GM19463 (cell line): ENCODE results near the gene SLC39A9.

Experiments
- ATAC-seq: cut with Tn5 transposase; IDR thresholded peaks from one replicate; pipeline ENCODE4 v1.9.1; 2021; ENCODE audit warnings: mild to moderate bottlenecking, moderate library complexity; ENCODE audit not compliant: unreplicated experiment

Gene SLC39A9, protein sequence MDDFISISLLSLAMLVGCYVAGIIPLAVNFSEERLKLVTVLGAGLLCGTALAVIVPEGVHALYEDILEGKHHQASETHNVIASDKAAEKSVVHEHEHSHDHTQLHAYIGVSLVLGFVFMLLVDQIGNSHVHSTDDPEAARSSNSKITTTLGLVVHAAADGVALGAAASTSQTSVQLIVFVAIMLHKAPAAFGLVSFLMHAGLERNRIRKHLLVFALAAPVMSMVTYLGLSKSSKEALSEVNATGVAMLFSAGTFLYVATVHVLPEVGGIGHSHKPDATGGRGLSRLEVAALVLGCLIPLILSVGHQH

DNA sequence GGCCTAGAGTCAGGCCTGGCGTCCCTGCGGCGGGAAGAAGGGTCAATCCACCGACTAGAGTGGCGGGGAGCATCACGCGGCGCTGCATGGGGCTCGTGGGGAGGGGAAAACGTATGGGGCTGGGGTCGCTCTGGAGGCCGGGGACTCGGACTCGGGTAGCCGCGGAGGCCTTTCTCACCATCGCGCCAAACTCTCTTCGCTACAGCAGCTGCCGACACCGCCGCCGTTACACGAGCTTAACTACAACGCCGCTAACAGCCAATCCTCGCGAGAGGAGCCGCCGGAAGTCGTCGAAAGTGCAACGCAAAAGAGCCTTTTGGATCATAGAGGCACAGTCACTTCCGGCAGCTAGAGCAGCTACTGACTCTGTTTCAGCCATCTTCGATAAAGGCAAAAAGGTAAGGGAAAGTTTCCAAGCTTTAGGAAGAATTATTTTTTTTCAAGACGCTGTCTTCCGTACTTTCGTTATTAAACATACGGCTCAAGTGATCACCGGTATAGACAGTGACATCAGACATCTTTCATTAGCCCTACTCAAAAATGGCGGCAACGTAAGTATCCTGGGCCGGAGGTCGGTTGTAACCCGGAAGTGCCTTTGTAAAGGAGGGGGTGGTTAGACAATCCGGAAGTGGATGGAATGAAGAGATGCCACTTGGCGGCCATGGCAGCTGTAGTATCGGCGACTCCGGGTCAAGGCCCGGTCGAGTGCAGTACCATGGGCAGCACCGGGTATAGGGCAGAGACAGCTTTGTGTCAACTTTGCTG, at the start of gene SLC39A9, which contains the start of gene ERH:
TSS of gene SLC39A9 (plus strand) at position 640 of the 765 bp plus-strand sequence. CDS start 678 bp downstream, outside the sequence.
TSS of gene ERH (minus strand) at position 247 of the 765 bp plus-strand sequence. CDS start at position 181, 66 bp downstream.
- peak; percentile 88 for ATAC-seq

- ATAC-seq: no peak
Observed at GRCh38 chr14:69349091-69349777, 49.3 kb upstream of the SLC39A9 start.

DNA sequence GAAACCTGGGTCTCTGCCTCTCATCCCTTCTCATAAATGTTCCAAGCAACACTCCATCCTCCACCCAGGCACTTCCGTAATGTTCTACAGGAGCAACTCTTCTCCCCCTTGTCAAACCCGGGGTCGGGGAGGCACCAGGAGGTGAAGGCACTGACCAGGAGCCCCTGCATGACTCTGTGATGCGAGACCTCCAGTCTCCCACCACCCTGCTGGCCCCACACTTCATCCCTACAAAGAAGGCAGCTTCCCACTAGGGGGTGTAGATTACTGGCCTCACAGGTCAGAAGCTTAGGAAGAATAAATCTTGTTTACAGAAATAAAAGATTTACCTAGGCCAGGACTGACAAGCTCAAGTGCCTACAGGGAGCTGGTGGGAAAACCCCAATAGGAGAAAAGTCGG, 47.6 kb upstream of the SLC39A9 start:
- ATAC-seq: no peak

GRCh38 chr14:69351385-69351784, 47.1 kb upstream of the SLC39A9 start:
- no peak for ATAC-seq

- no peak for ATAC-seq
Observed at GRCh38 chr14:69351911-69352310, 46.6 kb upstream of the SLC39A9 start.

GRCh38 chr14:69353168-69353567, 45.3 kb upstream of the SLC39A9 start:
- ATAC-seq: no peak

GRCh38 chr14:69354383-69355153, 43.9 kb upstream of the SLC39A9 start:
- ATAC-seq: peak; percentile 91

DNA sequence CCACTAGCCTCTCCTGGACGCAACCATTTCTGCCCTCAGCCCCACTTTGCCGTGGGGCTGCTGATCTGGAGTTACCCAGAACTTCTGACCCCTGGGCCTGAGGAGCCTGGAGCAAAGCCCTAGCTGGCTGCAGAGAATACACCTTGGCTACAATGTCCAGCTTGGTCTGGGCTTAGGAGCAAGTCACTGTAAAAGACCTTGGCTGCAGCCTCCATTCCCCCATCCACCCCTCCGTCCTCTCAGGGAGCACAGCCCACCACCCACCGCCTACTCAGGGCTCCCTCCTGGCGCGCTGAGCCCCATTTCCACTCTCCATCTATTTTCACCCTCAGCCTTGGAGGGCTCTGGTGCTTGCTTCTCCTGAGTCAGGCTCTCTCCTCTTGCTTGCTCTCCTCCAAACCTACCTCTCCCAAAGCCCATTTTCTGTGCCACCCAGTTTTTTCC, 43.3 kb upstream of the SLC39A9 start:
- no peak for ATAC-seq

DNA sequence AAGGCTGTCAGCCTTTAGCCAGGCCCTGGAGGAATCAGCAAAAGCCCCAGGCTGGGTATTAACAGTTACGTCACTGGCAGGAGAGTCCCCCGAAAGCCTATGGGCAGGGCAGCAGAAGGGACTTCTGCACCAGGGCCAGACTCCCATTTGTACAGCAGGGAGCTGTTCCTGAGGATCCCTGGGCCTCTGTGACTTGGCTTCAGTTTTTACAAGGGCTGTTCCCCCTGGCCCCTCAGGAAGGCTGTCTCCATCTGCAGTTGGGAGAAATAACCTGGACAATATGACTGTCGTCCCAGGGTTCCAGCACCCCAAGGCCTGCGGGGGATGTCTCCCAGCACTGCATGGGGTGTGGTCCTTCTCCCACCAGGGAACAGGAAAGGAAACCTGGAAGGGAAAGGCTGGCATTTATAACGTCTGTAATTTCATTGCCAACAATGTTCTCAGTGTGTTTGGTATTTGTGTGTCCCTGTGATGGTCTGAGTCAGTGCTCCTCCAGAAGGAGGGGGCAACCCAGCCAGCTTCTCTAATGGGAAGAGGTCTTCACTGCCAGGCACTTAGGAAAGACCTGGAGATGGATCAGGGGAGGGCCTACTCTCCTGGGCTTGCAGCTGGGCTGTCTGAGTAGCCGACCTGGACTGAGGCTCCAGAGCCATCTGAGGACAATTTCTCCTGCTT, 42.7 kb upstream of the SLC39A9 start:
- no peak for ATAC-seq

DNA sequence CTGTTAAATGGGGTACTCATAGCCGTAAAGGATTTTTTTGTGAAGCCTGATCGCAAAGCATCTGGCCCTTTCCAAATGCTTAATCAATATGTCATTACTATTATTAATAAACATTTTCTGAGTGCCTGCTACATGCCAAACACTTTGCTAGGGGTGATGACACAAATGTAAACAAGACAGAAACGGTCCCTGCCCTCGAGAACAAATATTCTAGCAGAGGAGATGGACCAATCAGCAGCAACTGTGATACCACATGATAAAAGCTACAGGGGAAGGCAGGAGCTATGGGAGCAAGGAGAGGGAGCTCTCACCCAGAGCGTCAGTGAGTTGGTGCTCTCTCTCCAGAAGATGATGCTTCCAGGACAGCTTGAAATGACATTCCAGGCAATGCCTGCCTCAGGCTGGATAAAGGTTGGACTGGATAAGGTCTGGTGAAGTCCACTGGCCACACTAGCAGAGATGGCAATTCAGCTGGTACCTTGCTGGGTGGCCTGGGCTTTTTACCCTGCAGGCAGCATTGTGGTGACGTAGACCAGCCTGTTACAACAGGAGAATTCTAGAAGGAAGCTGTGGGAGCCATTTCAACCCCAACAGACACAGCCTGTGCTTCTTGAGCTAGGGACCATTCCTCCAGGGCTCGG, 41.5 kb upstream of the SLC39A9 start:
- ATAC-seq: no peak

DNA sequence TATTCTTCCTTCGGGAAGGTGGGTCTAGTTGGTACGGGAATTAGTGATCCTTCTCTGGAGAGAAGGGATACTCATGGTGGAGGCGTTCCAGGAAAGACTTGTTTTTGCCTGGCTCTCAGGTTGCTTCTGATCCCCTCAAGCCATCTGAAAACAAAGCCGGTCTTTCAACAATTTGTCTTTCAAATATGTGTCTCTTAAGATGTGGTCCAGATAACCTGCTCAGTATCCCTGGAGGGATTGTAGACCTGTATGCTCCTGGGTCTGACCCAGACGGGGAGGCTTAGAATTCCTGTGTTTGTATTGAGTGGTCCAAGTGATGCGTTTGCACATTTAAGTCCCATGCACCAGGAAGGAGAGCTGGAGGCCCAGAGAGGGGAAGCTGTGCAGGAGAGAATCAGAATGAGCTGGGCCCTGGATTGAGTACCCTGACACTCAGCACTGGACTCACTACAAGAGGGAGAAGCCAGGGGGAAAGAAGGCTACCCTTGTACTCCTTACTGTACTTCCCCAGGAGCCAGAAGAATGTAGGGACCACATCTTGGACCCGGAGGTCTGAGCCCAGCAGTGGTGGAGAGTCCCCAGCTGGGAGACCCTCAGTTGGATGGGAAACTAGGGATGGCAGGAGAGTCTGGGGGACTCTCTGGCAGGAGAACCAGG, 40.8 kb upstream of the SLC39A9 start:
- no peak for ATAC-seq

GRCh38 chr14:69358233-69358963, 40.1 kb upstream of the SLC39A9 start:
- no peak for ATAC-seq

GRCh38 chr14:69358966-69359365, 39.5 kb upstream of the SLC39A9 start:
- ATAC-seq: no peak

DNA sequence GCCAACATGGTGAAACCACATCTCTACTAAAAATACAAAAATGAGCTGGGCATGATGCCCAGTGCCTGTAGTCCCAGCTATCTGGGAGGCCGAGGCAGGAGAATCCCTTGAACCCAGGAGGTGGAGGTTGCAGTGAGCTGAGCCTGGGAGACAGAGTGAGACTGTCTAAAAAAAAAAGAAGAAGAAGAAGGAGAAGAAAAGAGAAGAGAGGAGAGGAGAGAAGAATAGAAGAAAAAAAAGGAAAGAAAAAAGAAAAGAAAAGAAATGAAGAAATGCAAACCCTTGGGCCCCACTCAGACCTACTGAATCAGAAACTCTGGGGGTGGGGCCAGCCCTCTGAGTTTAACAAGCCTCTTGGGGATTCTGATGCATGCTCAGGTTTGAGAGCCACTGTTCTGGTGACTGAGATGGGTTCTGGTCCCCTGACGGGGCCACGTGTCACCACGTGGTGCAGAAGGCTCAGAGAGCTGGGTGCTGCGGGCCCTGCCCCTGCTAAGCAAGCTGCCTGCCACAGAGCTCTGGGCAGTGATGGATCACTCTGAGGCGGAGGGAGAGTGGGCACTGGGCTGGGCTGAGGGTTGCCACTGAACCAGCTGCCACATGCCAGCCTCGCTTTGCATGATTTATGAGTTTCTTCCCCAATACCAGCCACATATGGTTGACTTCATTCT, 37.9 kb upstream of the SLC39A9 start:
- peak; percentile 64 for ATAC-seq

- no peak for ATAC-seq
Observed at GRCh38 chr14:69363055-69363454, 35.4 kb upstream of the SLC39A9 start.

- ATAC-seq: no peak
Observed at GRCh38 chr14:69363964-69364363, 34.5 kb upstream of the SLC39A9 start.

GRCh38 chr14:69364378-69364777, 34.1 kb upstream of the SLC39A9 start:
- no peak for ATAC-seq

- no peak for ATAC-seq
Observed at GRCh38 chr14:69366069-69366468, 32.4 kb upstream of the SLC39A9 start.
